Mesenchymal stem cell (in vitro differentiated cells and primary cell): Measurements from ENCODE around the gene IDH3A. TPM values are rescaled to one million over a fixed set of nuclear protein-coding genes. Genes with fewer than 3 reads are reported as not detected.
A peak's percentile ranks its signal among the peaks of the same experiment; 100 is the strongest.

Experiments used
- DNase-seq: peaks from one replicate; pipeline ENCODE4 v3.0.0-alpha.2; 2013
- H2AFZ ChIP-seq: one replicate; pipeline ENCODE4 v1.6.1; 2013; ENCODE audit warnings: low read depth, mild to moderate bottlenecking, control low read depth, inconsistent platforms, low read length, moderate library complexity
- H2AK5ac ChIP-seq: 2 replicates; pipeline ENCODE4 v1.6.1; 2013; ENCODE audit warnings: low read length, moderate library complexity, mild to moderate bottlenecking, inconsistent platforms; ENCODE audit not compliant: severe bottlenecking
- H2BK120ac ChIP-seq: one replicate; pipeline ENCODE4 v1.6.1; 2013; ENCODE audit warnings: low read depth, mild to moderate bottlenecking, inconsistent platforms, low read length, moderate library complexity
- H2BK12ac ChIP-seq, 2 experiments: one replicate each; pipeline ENCODE4 v1.6.1; 2013; ENCODE audit warnings: inconsistent platforms in 2 of 2, low read length in 2 of 2, mild to moderate bottlenecking in 2 of 2, moderate library complexity in 2 of 2, control low read depth in 1 of 2
- H2BK15ac ChIP-seq: one replicate; pipeline ENCODE4 v1.6.1; 2013; ENCODE audit warnings: mild to moderate bottlenecking, low read depth, inconsistent platforms; ENCODE audit not compliant: poor library complexity, severe bottlenecking
- H2BK5ac ChIP-seq: 2 replicates; pipeline ENCODE4 v1.6.1; 2013; ENCODE audit warnings: low read depth, mild to moderate bottlenecking, low read length, control low read depth, inconsistent platforms; ENCODE audit not compliant: poor library complexity, severe bottlenecking
- H3K14ac ChIP-seq, 2 experiments: one replicate each; pipeline ENCODE4 v1.6.1; 2013; ENCODE audit warnings: inconsistent platforms in 2 of 2, low read length in 2 of 2, control low read depth in 1 of 2, mild to moderate bottlenecking in 1 of 2, moderate library complexity in 1 of 2
- H3K18ac ChIP-seq, 2 experiments: one replicate each; pipeline ENCODE4 v1.6.1; 2013; ENCODE audit warnings: inconsistent platforms in 2 of 2, low read length in 2 of 2, control low read depth in 1 of 2, low read depth in 1 of 2, mild to moderate bottlenecking in 1 of 2
- H3K23ac ChIP-seq, 2 experiments: one replicate each; pipeline ENCODE4 v1.6.1; 2013; ENCODE audit warnings: inconsistent platforms in 2 of 2, low read length in 2 of 2, mild to moderate bottlenecking in 2 of 2, moderate library complexity in 2 of 2, control low read depth in 1 of 2
- H3K27ac ChIP-seq: 2 replicates; pipeline ENCODE4 v1.5.1; 2013; ENCODE audit warnings: mild to moderate bottlenecking, moderate library complexity, low read length, control low read depth, inconsistent platforms; ENCODE audit not compliant: poor library complexity, severe bottlenecking
- H3K27me3 ChIP-seq, 2 experiments: 2 replicates each; pipeline versions ENCODE4 v1.6.1 to v1.7.0; 2013; ENCODE audit warnings: low read length in 2 of 2, mild to moderate bottlenecking in 2 of 2, moderate library complexity in 2 of 2, control low read depth in 1 of 2, inconsistent platforms in 1 of 2; ENCODE audit not compliant: control insufficient read depth in 1 of 2, insufficient read depth in 1 of 2
- H3K36me3 ChIP-seq, 2 experiments: 2 replicates each; pipeline versions ENCODE4 v1.6.1 to v1.7.0; 2013; ENCODE audit warnings: low read length in 2 of 2, control low read depth in 1 of 2, inconsistent platforms in 1 of 2, low read depth in 1 of 2, mild to moderate bottlenecking in 1 of 2; ENCODE audit not compliant: insufficient read depth in 2 of 2, control insufficient read depth in 1 of 2
- H3K4ac ChIP-seq, 2 experiments: one replicate each; pipeline ENCODE4 v1.6.1; 2013; ENCODE audit warnings: inconsistent platforms in 2 of 2, low read length in 2 of 2, mild to moderate bottlenecking in 2 of 2, moderate library complexity in 2 of 2, control low read depth in 1 of 2, low read depth in 1 of 2
- H3K4me1 ChIP-seq: 2 replicates; pipeline ENCODE4 v1.6.1; 2013; ENCODE audit warnings: low read depth, low read length, control low read depth; ENCODE audit not compliant: control insufficient read depth, insufficient read depth
- H3K4me2 ChIP-seq: 2 replicates; pipeline ENCODE4 v1.6.1; 2013; ENCODE audit warnings: low read length, mild to moderate bottlenecking, inconsistent platforms; ENCODE audit not compliant: poor library complexity, severe bottlenecking
- H3K4me3 ChIP-seq, 2 experiments: 2 replicates each; pipeline versions ENCODE4 v1.5.1 to v1.7.0; 2013; ENCODE audit warnings: low read length in 2 of 2, mild to moderate bottlenecking in 2 of 2, control low read depth in 1 of 2, low read depth in 1 of 2; ENCODE audit not compliant: insufficient read depth in 1 of 2
- H3K79me1 ChIP-seq: replicated peaks from 2 replicates; pipeline ENCODE4 v1.6.1; 2013; ENCODE audit warnings: mild to moderate bottlenecking, control low read depth, low read length, inconsistent platforms; ENCODE audit not compliant: poor library complexity, severe bottlenecking
- H3K9ac ChIP-seq: 2 replicates; pipeline ENCODE4 v1.7.0; 2013; ENCODE audit warnings: mild to moderate bottlenecking, low read length, moderate library complexity
- H3K9me3 ChIP-seq: 2 replicates; pipeline ENCODE4 v1.7.0; 2013; ENCODE audit warnings: mild to moderate bottlenecking, low read length; ENCODE audit not compliant: control insufficient read depth
- H4K8ac ChIP-seq: one replicate; pipeline ENCODE4 v1.6.1; 2013; ENCODE audit warnings: inconsistent platforms, mild to moderate bottlenecking, low read length, moderate library complexity
- H4K91ac ChIP-seq: one replicate; pipeline ENCODE4 v1.6.1; 2013; ENCODE audit warnings: mild to moderate bottlenecking, low read length, inconsistent platforms
- WGBS: methylation state at CpG from one replicate; pipeline ENCODE4 v1.1.7; 2013; ENCODE audit warnings: mixed read lengths; 5-methylcytosine and 5-hydroxymethylcytosine counted together
- polyA plus RNA-seq, 2 experiments: library from polyadenylated mRNA; stranded (reverse); fragments of 200-250 nt; gene quantifications; one replicate each; pipeline ENCODE4 v1.2.3, GENCODE V29; 2013

Gene IDH3A
- 17.7 TPM for polyA plus RNA-seq (2013, experiment 1 of 2)
- 19.5 TPM for polyA plus RNA-seq (2013, experiment 2 of 2)

GRCh38 chr15:78149068-78149804 is at the start of gene IDH3A:
TSS of gene IDH3A (plus strand) at chr15:78149362. CDS start at chr15:78149404, 42 bp downstream.
- Histone ChIP-seq H3K36me3 (no peaks in the 10 kb centered on the region), H3K27me3 (no peaks in the 10 kb centered on the region), H4K8ac (peak within 1 kb of the TSS; percentile 31), H2BK12ac (peak within 1 kb of the TSS; percentile 28 to 65), H3K14ac (peak within 1 kb of the TSS in 1 of 2 experiments; percentile 95), H3K4ac (peak within 1 kb of the TSS; percentile 68 to 71), H4K91ac (peak within 1 kb of the TSS; percentile 43), H3K4me1 (peaks cover 5% of the 10 kb centered on the region), H3K4me2 (peak within 1 kb of the TSS; percentile 93), H2AFZ (peak within 1 kb of the TSS; percentile 72), H3K4me3 (peak within 1 kb of the TSS; percentile 81 to 87), H3K27ac (peak within 1 kb of the TSS; percentile 52), H3K23ac (peak within 1 kb of the TSS in 1 of 2 experiments; percentile 98), H3K18ac (peak within 1 kb of the TSS; percentile 58 to 84), H2BK120ac (peak within 1 kb of the TSS; percentile 54), H2BK15ac (peak within 1 kb of the TSS; percentile 78), H3K9me3 (no peaks in the 10 kb centered on the region), H3K79me1 (peaks cover 17% of the 10 kb centered on the region), H2BK5ac (no peak within 1 kb of the TSS), H2AK5ac (peak within 1 kb of the TSS; percentile 60), H3K9ac (peak within 1 kb of the TSS; percentile 98)
- peak; percentile 95 for DNase-seq
- 0% methylated on average over 60 of the region's 79 CpGs for WGBS

- DNase-seq = no peak
- H2BK15ac ChIP-seq = no peak overlapping the region
- no peak overlapping the region for H2BK120ac ChIP-seq
- no peak overlapping the region for H2AFZ ChIP-seq
- no peak overlapping the region for H3K4me2 ChIP-seq
- H3K14ac ChIP-seq = no peak overlapping the region
- H3K9me3 ChIP-seq = no peaks in the 10 kb centered on the region
- H3K23ac ChIP-seq = no peak overlapping the region
- H4K91ac ChIP-seq = no peak overlapping the region
- H4K8ac ChIP-seq = no peak overlapping the region
- no peaks in the 10 kb centered on the region for H3K79me1 ChIP-seq
- H3K9ac ChIP-seq = no peak overlapping the region
- H3K4me1 ChIP-seq = peaks cover 11% of the 10 kb centered on the region
- peaks cover 0 to 11% of the 10 kb centered on the region in 2 experiments for H3K27me3 ChIP-seq
- H3K4me3 ChIP-seq = no peak overlapping the region
- no peak overlapping the region for H2BK5ac ChIP-seq
- H3K18ac ChIP-seq = no peak overlapping the region
- no peak overlapping the region for H3K4ac ChIP-seq
- H3K27ac ChIP-seq = no peak overlapping the region
- no peak overlapping the region for H2BK12ac ChIP-seq
- peaks cover 0 to 10% of the 10 kb centered on the region in 2 experiments for H3K36me3 ChIP-seq
- no peak overlapping the region for H2AK5ac ChIP-seq
- 90% methylated on average over 2 of the region's 2 CpGs for WGBS
Observed at GRCh38 chr15:78100886-78101285, 48.3 kb upstream of the IDH3A start.

DNA sequence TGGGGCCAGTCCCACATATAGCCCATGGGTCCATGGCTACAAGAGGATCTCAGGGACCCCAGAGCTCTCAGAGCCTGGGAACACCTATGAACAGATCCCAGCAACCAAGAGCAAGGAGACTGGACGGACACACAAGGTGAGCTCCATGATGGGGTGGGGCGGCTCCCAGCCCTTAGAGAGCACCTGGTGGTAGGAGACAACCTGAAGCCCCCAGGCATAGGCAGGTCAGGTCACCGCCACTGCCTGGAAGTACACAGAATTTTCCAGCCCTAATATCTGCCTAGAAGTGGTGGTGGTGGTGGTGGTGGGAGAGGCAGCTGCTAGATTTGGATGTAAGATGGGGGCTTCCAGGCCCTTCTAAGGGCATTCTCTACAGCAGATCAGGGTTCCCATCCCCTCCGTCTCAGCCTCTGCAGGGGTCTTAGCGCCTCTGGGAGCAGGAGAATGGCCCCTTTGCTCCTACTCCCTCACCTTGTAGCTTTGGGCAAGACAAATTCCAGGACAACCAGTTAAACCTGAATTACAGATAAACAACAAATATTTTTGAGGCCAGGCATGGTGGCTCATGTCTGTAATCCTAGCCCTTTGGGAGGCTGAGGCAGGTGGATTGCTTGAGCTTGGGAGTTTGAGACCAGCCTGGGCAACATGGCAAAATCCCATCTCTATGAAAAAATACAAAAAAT is 47.6 kb upstream of the IDH3A start:
- H3K79me1 ChIP-seq = no peaks in the 10 kb centered on the region
- WGBS = 100% methylated on average over 4 of the region's 5 CpGs

DNA sequence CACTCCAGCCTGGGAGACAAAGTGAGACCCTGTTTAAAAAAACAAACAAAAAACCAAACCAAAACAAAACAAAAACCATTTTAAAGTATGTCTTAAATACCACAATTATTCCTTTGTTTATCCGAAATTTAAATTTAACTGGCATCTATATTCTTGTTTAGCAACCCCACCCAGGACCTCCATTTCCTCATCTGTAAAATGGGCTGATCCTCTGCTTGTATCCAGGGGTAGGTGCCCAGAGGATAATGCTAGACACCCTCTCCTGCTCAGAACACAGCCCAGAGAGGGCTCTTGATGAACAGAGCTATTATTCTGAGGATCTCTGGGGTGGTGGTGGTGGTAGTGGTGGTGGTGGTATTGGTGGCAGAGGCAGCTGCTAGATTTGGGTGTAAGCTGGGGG is 47.0 kb upstream of the IDH3A start:
- H3K9me3 ChIP-seq = no peaks in the 10 kb centered on the region
- H3K4me2 ChIP-seq = no peak overlapping the region
- no peak overlapping the region for H2AK5ac ChIP-seq
- no peak overlapping the region for H2AFZ ChIP-seq
- H2BK12ac ChIP-seq = no peak overlapping the region
- H2BK15ac ChIP-seq = no peak overlapping the region
- no peak overlapping the region for H3K18ac ChIP-seq
- H3K4me3 ChIP-seq = no peak overlapping the region
- H3K4me1 ChIP-seq = peaks cover 14% of the 10 kb centered on the region
- H3K27me3 ChIP-seq = peaks cover 0 to 14% of the 10 kb centered on the region in 2 experiments
- no peak overlapping the region for H2BK120ac ChIP-seq
- no peak overlapping the region for H4K8ac ChIP-seq
- no peak overlapping the region for H4K91ac ChIP-seq
- no peak overlapping the region for H3K27ac ChIP-seq
- peaks cover 0 to 10% of the 10 kb centered on the region in 2 experiments for H3K36me3 ChIP-seq
- no peaks in the 10 kb centered on the region for H3K79me1 ChIP-seq
- H3K14ac ChIP-seq = no peak overlapping the region
- H2BK5ac ChIP-seq = no peak overlapping the region
- 97% methylated on average over 1 of the region's 1 CpG for WGBS
- DNase-seq = no peak
- no peak overlapping the region for H3K9ac ChIP-seq
- no peak overlapping the region for H3K4ac ChIP-seq
- H3K23ac ChIP-seq = no peak overlapping the region

More for the DNA sequence above, 47.6 kb upstream of the IDH3A start:
- Histone ChIP-seq H2AK5ac (no peak overlapping the region), H2BK15ac (no peak overlapping the region), H3K9ac (no peak overlapping the region), H3K14ac (no peak overlapping the region), H2BK5ac (no peak overlapping the region), H2BK120ac (no peak overlapping the region), H4K91ac (no peak overlapping the region), H3K23ac (no peak overlapping the region), H2BK12ac (no peak overlapping the region), H3K4me2 (no peak overlapping the region), H2AFZ (no peak overlapping the region), H3K18ac (no peak overlapping the region), H3K27me3 (peaks cover 0 to 14% of the 10 kb centered on the region in 2 experiments), H3K36me3 (peaks cover 0 to 10% of the 10 kb centered on the region in 2 experiments), H4K8ac (no peak overlapping the region), H3K4ac (no peak overlapping the region), H3K4me3 (no peak overlapping the region), H3K9me3 (no peaks in the 10 kb centered on the region), H3K27ac (no peak overlapping the region), H3K4me1 (peaks cover 14% of the 10 kb centered on the region)
- no peak for DNase-seq
